ENCODE data around the gene RPEL1. TPM values are rescaled to one million over a fixed set of nuclear protein-coding genes. Genes with fewer than 3 reads are reported as not detected.

Gene RPEL1
- total and polyA plus RNA-seq, 8 donors, result not detected

- intact Hi-C loops (cut with DNase I; ENCODE audit: low total_unique reads), result no loop called here
- Histone ChIP-seq H3K4me1 (peaks cover 7 to 30% (median 9%) of the 10 kb centered on the region in 4 donors), H3K27ac (no peak overlapping the region), H3K9me3 (peaks cover 12 to 28% (median 20%) of the 10 kb centered on the region in 4 donors), H3K4me3 (no peak overlapping the region), H3K27me3 (no peaks in the 10 kb centered on the region), H3K36me3 (no peaks in the 10 kb centered on the region)
- DNase-seq, result no peak
- TF ChIP-seq POLR2AphosphoS5 (IDR thresholded peaks at IDR 0.05) (no peak), POLR2A (IDR thresholded peaks at IDR 0.05) (no peak), EP300 (IDR thresholded peaks at IDR 0.05) (no peak), CTCF (IDR thresholded peaks at IDR 0.05) (no peak)
Observed at GRCh38 chr10:103225939-103226338, 19.7 kb upstream of the RPEL1 start.

GRCh38 chr10:103227416-103227815 lies 18.3 kb upstream of the RPEL1 start:
- Histone ChIP-seq H3K4me1 (peaks cover 7 to 40% (median 15%) of the 10 kb centered on the region in 4 donors), H3K4me3 (no peak overlapping the region), H3K9me3 (peaks cover 12 to 26% (median 20%) of the 10 kb centered on the region in 4 donors), H3K36me3 (no peaks in the 10 kb centered on the region), H3K27ac (peak overlapping the region in 1 of 5 donors; percentile 72), H3K27me3 (no peaks in the 10 kb centered on the region)
- no peak for DNase-seq
- no peak for TF ChIP-seq POLR2A (IDR thresholded peaks at IDR 0.05)
- no peak for TF ChIP-seq CTCF (IDR thresholded peaks at IDR 0.05)
- TF ChIP-seq EP300 (IDR thresholded peaks at IDR 0.05), result no peak
- no peak for TF ChIP-seq POLR2AphosphoS5 (IDR thresholded peaks at IDR 0.05)
- WGBS, 5 donors, result 79 to 98% (median 93%) methylated on average over 1 of the region's 1 CpG
- intact Hi-C loops (cut with DNase I; ENCODE audit: low total_unique reads), result no loop called here

GRCh38 chr10:103231047-103231551 lies 14.6 kb upstream of the RPEL1 start:
- peak overlapping the region; percentile 48 to 80 (median 76) for H3K27ac ChIP-seq
- H3K4me1 ChIP-seq, result peaks cover 7 to 49% (median 15%) of the 10 kb centered on the region in 4 donors

GRCh38 chr10:103232131-103232673 lies 13.5 kb upstream of the RPEL1 start:
- Histone ChIP-seq H3K27me3 (no peaks in the 10 kb centered on the region), H3K9me3 (no peaks in the 10 kb centered on the region), H3K4me1 (peaks cover 7 to 49% (median 13%) of the 10 kb centered on the region in 4 donors), H3K4me3 (no peak overlapping the region), H3K27ac (peak overlapping the region in 3 of 5 donors; percentile 73 to 80 (median 80)), H3K36me3 (no peaks in the 10 kb centered on the region)
- 44 to 65% (median 55%) methylated on average over 3 of the region's 3 CpGs for WGBS, 5 donors
- intact Hi-C loops (cut with DNase I; ENCODE audit: low total_unique reads), result loop anchor here (2.0 kb wide), 1 partner anchor 17 kb away; no protein-coding TSS in a partner anchor
- no peak for DNase-seq
- TF ChIP-seq POLR2AphosphoS5 (IDR thresholded peaks at IDR 0.05) (no peak), CTCF (IDR thresholded peaks at IDR 0.05) (no peak), POLR2A (IDR thresholded peaks at IDR 0.05) (no peak), EP300 (IDR thresholded peaks at IDR 0.05) (no peak)

More at GRCh38 chr10:103231047-103231551, 14.6 kb upstream of the RPEL1 start:
- 12 to 32% (median 24%) methylated on average over 4 of the region's 4 CpGs for WGBS, 5 donors
- TF ChIP-seq POLR2A (IDR thresholded peaks at IDR 0.05) (no peak), EP300 (IDR thresholded peaks at IDR 0.05) (no peak), CTCF (IDR thresholded peaks at IDR 0.05) (no peak), POLR2AphosphoS5 (IDR thresholded peaks at IDR 0.05) (peak in 2 of 3 donors; percentile 23 to 69)
- intact Hi-C loops (cut with DNase I; ENCODE audit: low total_unique reads), result no loop called here
- H3K27me3 ChIP-seq, result no peaks in the 10 kb centered on the region
- H3K9me3 ChIP-seq, result no peaks in the 10 kb centered on the region
- no peaks in the 10 kb centered on the region for H3K36me3 ChIP-seq
- H3K4me3 ChIP-seq, result no peak overlapping the region
- DNase-seq, result peak; percentile 46 to 75
